HG02884 (cell line): ENCODE data around the gene ZNF467.
A peak's percentile ranks its signal among the peaks of the same experiment; 100 is the strongest.

Source experiments
- ATAC-seq: cut with Tn5 transposase; IDR thresholded peaks from one replicate; pipeline ENCODE4 v1.9.1; 2021; ENCODE audit warnings: mild to moderate bottlenecking, moderate library complexity; ENCODE audit not compliant: unreplicated experiment

ZNF467 gene

DNA sequence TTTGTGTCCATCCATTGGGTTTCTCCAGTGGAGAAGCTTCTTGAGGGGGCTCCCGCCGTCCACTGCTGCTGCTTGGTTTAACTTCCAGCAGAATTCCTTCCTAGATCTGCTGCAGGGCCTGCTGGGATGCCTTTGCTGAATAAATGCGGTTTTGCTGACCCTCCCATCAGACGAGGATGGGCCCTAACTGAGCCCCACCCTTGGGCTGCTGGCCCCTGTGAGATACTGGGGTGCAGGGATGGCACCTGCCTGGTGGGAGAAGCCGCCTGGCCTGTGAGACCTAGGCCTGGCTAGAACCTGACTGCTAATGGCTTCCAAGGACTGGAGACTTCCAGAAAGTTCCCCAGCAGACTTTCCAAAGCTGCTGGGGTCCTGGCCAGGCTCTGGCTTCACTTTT lies 43.8 kb downstream of the ZNF467 start:
- ATAC-seq, result no peak

DNA sequence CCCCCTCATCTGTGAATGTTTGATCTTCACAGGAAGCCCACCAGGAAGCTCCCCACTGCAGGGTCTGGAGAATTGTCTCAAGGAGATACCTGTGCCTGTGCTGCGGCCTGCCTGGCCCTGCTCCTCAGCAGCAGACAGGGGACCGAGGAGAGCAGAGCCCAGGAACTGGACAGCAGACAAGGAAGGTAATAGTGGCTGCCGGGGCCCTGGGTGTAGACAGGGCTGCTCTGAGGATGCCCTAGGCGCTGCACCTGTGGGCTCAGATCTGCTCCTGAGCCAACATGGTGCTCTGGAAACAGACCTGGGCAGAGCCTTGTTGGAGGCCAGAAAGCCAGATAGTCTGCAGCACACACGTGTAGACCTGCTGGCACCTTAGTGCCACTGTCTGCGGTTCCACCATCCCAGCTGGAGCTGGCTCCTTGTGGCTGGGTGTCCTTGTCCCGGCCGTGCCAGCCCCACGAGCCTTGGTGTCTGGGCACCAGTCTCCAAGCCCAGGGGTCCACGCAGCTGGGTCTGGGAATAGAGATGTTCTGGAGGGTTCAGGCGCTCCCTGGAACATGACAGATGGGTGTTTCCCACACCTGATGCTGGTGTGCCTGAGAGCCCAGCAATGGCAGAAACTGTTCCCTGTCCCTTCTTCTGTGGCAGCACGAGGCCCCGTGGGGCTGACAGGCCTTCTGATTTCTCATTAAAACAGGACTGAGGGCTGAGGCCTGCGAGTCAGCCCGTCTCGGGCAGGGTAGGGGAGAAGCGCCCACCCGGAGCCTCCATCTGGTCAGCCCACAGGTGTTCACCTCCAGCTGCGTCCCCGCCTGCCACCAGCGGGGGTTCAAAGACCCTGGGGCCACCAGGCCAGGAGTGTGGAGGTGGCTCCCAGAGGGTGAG lies 44.7 kb downstream of the ZNF467 start:
- ATAC-seq, result no peak

DNA sequence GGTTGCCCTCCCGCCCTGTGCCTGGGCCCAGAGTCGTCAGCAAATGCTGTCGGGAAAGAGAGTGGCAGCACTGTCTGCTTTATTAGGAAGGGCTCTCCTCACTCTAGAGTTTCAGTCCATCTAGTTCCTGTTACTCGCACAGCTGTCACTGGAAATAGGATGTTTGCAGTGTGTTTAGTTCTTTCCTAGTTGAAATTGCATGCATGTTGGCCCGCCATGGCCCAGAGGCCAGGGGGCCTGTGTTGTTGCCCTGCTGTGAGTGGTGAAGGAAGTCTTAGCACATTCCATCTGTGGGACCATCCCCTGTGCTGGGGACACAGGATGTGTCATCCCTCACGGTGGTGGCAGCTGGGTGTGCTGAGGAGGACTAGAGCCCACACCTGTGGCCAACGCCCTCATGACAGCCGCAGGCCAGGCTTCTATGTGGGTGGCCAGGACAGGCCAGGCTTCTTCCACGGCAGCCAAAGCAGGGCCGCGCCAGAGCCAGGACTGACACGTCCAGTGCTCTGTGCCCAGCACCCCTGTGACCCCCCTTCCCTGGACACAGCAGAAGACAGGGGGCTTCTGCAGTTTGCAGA lies 45.4 kb downstream of the ZNF467 start:
- ATAC-seq, result no peak

DNA sequence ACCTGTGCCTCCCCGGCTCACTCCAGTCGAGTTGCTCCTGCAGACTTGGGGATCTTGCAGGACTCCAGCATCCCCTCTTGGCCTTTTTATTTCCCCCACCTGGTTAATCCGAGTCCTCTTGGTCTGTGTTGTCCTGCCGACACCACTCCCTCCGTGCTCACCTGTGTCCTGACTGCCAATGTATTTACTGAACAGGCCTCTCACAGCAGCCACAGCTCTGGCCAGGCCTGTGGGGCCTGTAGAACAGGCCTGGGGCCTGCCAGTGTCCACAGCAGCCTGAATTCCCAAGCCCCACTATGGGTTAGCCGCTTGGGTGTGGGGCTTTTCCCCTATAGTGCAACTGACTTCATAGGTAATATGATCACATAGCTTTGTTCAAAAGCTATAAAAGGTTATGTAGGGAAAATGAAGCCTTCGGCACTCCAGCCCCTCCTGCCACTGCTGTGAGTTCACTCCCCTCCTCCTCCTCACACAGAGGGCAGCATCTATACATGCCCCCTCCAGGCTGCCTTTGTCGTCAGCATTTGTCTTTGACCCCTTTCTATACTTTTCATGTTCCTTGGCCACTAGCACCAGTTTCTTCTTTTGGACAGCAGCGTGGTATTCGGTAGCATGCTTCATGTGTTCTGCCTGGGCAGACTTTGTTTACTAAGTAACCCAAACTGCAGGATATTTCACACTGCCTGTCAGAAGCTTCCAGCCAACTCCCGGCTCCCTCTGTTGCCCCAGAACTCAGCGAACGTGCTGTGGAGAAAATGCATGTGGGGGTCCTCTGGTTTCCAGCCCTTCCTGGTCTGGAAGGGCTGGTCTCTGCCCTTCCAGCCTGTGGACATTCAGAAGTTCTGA lies 46.1 kb downstream of the ZNF467 start:
- no peak for ATAC-seq

DNA sequence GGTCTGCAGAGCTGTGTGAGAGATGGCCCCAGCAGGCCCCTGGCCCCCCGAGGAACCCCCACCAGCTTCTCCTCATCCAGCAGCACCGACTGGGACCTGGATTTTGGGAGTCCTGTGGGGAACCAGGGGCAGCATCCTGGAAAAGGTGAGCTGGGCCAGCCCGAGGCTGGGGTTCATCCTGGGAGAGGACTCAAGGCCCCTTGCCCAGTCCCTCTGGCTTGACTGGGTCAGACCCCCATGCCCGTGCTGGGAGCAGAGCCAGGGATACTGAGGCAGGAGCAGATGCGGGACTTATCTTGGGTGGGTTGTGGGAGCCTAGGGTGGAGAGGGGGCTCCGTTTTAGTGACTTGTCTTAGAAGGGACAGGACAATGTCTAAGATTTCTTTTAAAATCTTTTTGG lies 47.5 kb downstream of the ZNF467 start:
- no peak for ATAC-seq

DNA sequence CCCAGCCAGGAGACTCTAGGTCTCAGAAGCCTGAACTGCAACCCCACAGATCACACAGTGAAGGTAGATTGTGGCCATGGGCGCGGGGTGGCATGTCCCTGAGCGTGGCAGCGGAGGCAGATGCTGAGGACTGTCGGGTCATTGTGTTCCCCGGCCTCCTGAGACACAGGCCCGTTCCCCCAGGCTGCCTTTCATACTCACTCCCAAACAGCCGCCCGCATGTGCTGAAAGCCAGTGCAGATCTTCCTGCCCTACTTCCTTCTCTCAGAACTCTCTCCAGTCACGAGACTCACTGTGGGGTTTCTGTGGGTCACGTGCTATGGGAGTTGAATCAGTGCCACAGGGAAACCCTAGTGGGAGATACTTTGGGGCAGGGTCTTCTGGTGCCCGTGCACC lies 48.0 kb downstream of the ZNF467 start:
- no peak for ATAC-seq

DNA sequence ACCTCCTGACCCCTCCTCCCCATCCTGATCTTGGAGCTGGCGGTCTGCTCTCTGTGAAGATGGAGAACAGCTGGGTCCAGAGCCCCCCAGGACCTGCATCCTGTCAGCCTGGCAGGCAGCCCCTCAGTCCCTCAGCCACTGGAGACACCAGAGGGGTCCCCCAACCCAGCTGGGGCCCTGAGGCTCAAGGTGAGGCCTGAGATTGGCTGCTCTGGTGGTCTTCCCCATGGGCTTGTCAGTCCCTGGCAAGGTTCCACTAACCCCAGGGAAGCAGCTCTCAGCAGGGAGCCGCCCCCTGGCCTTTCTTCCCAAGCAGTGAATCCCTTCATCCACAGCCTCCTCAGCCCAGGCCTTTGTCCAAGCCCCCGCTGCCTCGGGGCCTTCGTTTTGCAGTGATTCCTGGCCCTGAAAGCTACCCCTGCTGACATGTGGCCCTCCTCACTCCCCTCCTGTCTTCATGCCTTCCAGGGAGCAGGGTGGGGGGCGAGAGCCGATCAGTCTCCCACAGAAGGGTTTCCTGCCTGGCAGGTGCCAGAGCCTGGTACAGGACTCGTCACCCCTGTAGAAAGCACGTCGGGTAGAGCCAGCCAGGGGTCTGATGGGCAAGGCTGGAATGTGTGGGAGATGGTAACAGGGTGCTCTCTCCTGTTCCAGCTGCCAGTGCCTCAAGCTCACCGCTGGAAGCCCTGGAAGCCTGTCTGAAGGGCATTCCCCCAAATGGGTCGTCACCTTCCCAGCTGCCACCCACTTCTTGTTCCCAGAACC lies 48.5 kb downstream of the ZNF467 start:
- no peak for ATAC-seq

DNA sequence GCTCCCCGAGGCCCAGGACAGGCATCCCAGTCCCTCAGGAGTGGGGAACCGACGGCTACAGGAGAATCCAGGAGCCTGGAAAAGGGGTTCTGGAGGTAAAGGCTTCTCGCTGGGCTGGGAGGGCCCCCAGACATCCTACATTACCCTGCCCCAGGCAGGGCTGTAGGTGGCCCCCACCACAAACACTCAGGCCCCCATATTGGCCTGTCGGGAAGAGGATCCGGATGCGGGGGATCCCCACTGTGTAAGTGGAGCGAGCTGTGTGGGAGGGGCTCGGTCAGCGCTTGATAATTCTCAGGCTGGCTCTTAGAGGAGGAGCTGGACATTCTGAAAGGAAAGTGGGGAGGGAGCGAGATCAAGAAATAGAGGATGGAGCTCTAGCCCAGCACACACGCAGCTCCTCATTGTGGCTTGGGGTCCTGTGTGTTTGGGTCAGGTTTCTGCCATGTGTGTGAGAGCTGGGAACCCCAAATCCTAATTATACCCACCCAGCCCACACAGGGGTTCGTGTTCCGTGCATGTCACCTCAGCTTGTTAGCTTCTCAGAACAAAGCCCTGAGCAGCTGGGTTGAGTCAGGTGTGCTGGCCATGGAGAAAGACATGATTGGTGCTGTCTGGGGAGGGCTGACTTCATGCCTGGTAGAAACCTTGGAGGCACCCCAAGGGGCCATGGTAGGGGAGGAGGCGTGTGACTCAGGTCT lies 49.4 kb downstream of the ZNF467 start:
- ATAC-seq, result no peak

DNA sequence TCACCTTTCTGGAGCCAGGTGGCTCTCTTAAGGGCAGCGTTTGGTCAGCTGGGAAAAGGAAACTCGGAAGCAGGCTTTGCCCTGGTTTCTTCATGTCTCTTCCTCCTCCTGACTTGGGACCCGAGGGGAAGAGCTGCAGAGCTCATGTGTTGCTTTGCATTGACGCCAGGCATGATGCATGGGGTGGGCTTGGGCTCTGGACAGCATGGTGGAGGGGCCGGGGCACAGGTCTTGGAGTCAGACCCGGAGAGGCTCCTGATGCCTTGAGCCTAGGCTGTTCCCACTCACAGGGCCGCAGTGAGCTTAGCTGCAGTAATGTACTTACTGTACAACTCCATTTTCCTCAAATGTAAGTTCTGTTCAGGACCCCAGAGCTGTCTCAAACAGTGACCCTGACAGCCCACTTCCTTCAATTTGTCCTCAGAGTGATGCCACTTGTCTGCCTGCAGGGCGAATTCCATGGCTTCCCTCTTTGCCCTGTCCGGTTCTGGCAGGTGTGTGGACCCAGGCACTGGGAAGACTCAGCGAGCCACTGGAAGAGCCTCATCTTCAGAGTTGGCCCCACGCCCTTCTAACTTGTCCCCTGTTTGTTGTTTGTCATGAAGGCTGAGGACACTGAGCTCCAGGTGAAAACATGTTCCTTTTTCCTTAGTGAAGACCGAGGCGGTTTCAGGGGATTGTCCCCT lies 50.2 kb downstream of the ZNF467 start:
- ATAC-seq, result no peak

DNA sequence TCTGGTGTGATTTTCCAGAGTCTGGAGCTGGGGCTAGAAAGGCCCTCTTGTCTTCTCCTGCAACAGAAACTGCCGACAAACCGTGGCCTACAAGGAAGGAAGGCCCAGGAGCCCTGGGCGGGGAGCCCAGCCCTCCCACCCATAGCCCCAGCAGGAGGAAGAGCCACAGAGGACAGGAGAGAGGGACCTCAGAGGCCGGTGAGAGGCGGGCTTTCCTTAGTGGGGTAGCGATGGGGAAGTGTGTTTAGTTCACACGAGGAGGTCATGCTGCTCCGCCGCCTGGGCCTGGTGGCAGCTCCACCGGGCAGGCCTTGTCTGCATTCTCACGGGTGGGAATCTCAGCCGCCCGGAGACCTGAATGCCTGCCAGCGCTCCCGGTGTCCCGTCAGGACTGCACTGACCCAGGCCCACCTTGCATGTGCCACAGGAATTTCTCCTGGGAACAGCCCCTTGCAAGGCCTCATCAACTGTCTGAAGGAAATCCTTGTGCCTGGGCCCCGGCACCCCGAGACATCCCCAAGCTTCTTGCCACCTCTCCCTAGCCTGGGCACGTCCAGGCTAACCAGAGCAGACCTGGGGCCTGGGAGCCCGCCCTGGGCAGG lies 50.9 kb downstream of the ZNF467 start:
- no peak for ATAC-seq

DNA sequence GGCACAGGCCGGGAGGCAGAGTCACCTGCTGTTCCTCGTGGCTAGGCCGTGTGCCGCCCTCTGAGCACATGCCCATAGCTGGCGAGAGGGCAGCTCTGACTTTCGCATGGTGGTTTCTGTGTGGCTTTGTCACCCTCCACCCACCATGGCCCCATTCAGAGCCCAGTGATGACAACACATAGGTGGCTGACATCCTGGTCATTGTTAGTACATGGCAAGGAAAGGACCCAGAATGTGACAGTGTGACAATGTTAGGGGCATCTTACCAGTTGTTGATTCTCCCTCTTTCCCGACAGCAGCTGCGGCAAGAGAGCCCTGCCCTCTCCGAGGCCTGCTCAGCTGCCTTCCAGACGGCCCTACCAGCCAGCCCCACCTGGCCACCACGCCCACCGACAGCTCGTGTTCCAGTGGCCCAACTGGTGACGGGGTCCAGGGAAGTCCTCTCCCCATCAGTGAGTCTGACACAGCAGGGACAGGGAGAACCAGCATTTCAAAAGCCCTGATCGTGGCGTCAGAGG lies 52.2 kb downstream of the ZNF467 start:
- no peak for ATAC-seq

DNA sequence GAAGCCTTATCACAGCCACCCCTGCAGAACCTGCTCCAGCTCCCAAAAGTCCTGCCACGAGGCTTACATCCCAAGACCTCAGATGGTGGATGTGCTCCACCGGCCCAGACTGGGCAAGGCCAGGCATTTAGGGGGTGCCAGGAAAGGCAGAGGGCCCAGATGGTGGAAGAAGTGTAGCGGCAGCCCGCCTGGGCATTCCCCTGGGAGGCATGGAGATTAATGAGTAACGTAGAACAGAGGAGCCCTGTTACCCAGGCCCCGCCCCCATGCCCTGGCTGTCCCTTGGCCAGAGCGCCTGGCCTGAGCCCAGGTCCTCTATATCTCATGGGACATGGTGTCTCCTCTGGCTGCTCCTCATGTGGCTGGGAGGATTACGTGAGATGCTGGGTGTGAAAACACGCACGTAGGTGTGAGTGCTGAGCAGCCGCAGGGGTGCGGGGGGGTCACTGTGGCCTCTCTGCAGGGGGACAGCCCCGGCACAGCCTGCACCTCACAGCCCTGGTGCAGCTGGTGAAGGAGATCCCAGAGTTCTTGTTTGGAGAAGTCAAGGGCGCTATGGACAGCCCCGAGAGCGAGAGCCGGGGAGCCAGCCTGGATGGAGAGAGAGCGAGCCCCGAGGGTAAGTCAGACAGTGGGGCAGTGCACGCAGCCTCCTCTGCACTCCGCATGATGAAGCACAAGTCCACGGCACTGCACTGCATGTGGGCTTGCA lies 52.9 kb downstream of the ZNF467 start:
- ATAC-seq, result no peak

DNA sequence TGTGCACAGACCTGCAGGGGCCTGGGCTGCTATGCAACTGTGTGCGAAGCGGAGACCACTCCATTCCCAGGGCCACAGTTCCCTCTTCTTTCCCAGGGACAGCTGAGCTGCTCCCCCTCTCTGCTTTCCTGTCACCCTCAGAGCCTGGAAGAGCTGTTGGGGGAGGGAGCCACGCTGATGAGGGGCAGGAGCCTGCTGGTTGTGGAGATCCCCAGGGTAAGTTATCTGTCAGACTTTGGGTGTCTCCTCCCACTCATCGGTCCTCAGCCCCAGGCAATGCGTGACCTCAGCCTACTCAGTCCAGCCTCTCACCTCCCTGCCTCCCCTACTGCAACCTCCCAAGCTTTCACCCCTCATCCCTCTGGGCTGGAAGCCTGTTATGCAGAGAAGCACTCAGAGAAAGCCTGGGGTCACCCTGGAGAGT lies 53.5 kb downstream of the ZNF467 start:
- peak; percentile 63 for ATAC-seq

DNA sequence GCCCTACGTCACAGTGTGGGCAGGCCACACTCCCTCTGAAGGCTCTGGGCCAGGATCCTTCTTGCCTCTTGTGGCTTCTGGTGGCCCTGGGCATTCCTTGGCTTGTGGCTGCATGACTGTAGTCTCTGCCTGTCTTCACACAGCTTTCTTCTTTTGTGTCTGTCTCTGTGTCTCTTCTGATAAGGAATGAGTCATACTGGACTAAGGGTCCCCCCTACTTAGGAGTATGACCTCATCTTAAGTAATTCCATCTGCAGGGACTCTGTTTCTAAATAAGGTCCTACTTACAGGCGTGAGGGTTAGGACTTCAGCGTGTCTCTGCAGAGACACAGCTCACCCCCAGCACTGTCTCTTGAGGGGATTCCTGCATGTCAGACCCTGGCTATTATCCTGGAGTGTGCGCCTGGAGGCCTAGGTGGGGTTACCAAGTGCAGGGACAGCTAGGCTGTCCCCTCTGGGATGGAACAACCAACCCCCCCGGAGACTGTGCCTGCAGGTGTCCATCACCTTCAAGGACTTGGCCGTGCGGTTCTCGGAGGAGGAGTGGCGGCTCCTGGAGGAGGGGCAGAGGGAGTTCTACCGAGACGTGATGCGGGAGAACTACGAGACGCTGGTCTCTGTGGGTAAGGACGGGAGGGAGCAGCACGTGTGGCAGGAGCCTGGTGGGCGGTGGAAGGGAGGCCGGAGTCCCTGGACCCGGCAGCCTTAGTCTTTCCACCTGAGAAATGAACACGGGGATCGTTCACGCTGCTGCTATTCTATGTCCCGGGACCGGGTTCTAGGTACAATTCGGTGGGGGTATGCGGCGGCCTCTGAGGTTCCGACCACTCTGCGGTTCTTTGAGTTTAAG lies 54.1 kb downstream of the ZNF467 start:
- ATAC-seq, result no peak

DNA sequence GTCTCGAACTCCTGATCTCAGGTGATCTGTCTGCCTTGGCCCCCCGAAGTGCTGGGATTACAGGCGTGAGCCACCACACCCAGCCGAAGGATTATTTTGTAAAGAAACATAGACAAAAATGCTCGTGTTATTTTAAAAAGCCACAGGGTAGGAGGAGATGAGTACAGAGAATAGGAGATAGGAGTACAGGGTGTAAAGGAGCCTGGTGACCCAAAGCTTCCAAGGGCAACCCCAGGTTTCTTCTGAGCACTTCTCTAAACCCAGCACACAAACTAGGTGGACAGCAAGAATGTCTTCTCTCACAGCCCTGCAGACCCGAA lies 54.7 kb downstream of the ZNF467 start:
- ATAC-seq, result no peak

DNA sequence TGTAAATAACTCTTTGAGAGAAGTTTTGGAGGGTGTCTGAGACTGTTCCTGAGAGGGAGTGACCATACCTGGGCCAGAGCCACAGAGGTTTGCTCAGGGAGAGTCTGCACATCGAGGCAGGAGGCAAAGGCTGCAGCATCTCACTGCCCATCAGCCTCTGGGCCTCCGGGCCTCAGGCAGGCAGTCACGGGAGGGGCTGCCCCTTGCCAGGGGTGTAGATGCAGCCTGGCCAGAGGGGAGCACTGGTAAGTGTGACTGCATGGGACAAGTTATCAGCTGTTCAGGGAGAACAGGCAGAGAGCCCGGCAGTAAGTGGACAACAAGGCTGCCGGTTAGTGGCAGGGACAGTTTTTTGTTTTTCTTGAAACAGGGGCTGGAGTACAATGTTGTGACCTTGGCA lies 55.9 kb downstream of the ZNF467 start:
- ATAC-seq, result no peak

DNA sequence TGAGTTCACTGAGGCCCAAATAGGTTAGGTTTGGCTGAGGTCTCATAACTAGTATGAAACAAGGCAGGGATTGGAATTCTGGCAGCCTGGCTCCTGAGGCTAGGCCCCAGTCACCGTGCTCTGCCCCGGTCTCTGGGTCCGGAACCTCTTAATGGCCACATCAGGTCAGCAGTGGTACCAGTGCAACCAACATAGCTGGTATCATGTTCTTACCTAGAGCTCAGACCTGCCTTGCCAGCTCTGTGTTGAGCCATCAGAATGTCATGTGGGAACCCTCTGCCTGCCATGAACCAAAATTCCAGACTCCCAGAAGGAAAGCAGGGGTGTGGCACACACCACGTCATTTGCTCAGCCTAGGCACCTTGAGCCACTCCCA lies 56.5 kb downstream of the ZNF467 start:
- no peak for ATAC-seq
